Mucosa of gallbladder (tissue), 1 donor: ENCODE measurements around the gene TUBGCP5. TPM values are rescaled to one million over a fixed set of nuclear protein-coding genes. Genes with fewer than 3 reads are reported as not detected.
A peak's percentile ranks its signal among the peaks of the same experiment; 100 is the strongest.

Experiments
- DNase-seq: peaks from one replicate; pipeline ENCODE4 v3.0.0-alpha.2; 2020; ENCODE audit warnings: low spot score
- total RNA-seq: library from RNA; stranded (reverse); gene quantifications from one replicate; pipeline ENCODE4 v1.2.1, GENCODE V29; 2021
- donor health status: DM: no; HTN: no; CAD: no.

Gene TUBGCP5
- total RNA-seq, 1 donor from 2014 or later, result 10.2 TPM

GRCh38 chr15:22952796-22953579 is 86.4 kb downstream of the TUBGCP5 start:
- DNase-seq, result no peak

- peak; percentile 53 for DNase-seq
Measured at GRCh38 chr15:22951381-22952280, 87.7 kb downstream of the TUBGCP5 start.

- DNase-seq, result no peak
Measured at GRCh38 chr15:22951031-22951380, 88.4 kb downstream of the TUBGCP5 start.

GRCh38 chr15:22950256-22950990 is 88.9 kb downstream of the TUBGCP5 start:
- no peak for DNase-seq

Other genes starting within 250 kb of the TUBGCP5 start
- 52.6 TPM for gene NIPA2, start 200.9 kb downstream of the TUBGCP5 start, total RNA-seq
- gene CYFIP1, start 59.2 kb downstream of the TUBGCP5 start, total RNA-seq, result 127 TPM
- gene GOLGA6L1, start 97.3 kb upstream of the TUBGCP5 start, total RNA-seq, result not detected